Esophagus muscularis mucosa (tissue), 3 donors: ENCODE data around the gene PPIF.

Experiments used
- POLR2A ChIP-seq: fragments of 450-650 bp; IDR thresholded peaks from one replicate; pipeline ENCODE4 v1.6.1; 2017; ENCODE audit warnings: antibody characterized with exemption, moderate library complexity, mild to moderate bottlenecking, low read depth
- POLR2AphosphoS5 ChIP-seq, 2 donors: sonication (generic); formaldehyde crosslinking; IDR thresholded peaks; one replicate each; pipeline ENCODE4 v1.6.1; 2017; ENCODE audit warnings: antibody characterized with exemption in 2 of 2
- TF ChIP-seq, protein P1 (sequence below), 3 experiments: fragments of 200-600 bp in 2 of 3; fragments of 450-650 bp in 1 of 3; sonication (generic) in 2 of 3; IDR thresholded peaks; one replicate each; pipeline ENCODE4 v1.5.1; 2017 to 2019; ENCODE audit warnings: antibody characterized with exemption in 3 of 3, mild to moderate bottlenecking in 2 of 3, moderate library complexity in 1 of 3

DNA sequence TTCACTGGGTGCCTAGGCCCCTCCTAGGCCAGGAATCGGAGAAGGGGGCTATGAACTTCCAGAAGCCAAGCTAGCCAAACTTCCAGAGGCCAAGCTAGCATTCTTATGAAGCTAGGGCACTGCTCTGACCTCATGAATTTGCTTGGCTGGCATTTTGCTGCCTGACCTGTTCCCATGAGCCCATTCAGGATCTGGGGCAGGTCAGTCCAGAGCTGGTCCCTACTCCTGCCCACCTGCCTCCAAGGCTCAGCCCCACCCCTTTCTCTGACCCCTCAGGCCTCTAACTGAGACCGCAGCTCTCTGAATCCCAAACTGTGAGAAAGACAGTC is 1.3 kb upstream of the PPIF start:
- TF ChIP-seq POLR2A (no peak), POLR2AphosphoS5 (IDR thresholded peaks at IDR 0.05) (no peak)
- TF ChIP-seq, protein P1, sequence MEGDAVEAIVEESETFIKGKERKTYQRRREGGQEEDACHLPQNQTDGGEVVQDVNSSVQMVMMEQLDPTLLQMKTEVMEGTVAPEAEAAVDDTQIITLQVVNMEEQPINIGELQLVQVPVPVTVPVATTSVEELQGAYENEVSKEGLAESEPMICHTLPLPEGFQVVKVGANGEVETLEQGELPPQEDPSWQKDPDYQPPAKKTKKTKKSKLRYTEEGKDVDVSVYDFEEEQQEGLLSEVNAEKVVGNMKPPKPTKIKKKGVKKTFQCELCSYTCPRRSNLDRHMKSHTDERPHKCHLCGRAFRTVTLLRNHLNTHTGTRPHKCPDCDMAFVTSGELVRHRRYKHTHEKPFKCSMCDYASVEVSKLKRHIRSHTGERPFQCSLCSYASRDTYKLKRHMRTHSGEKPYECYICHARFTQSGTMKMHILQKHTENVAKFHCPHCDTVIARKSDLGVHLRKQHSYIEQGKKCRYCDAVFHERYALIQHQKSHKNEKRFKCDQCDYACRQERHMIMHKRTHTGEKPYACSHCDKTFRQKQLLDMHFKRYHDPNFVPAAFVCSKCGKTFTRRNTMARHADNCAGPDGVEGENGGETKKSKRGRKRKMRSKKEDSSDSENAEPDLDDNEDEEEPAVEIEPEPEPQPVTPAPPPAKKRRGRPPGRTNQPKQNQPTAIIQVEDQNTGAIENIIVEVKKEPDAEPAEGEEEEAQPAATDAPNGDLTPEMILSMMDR (IDR thresholded peaks at IDR 0.05) = no peak
